Neuron (in vitro differentiated cells): ENCODE measurements around the gene ARMC7.
"Not testable (repeated sequence)": the region's sequence is repeated elsewhere in the genome, so short reads cannot be mapped to it uniquely, and the experiment has no call there.

ENCODE experiments used
- H2AFZ ChIP-seq: one replicate; pipeline ENCODE4 v1.6.1; 2013; ENCODE audit warnings: low read depth, mild to moderate bottlenecking, inconsistent platforms, low read length, moderate library complexity
- H3K27me3 ChIP-seq: one replicate; pipeline ENCODE4 v1.6.1; 2013; ENCODE audit warnings: low read length; ENCODE audit not compliant: insufficient read depth
- H3K36me3 ChIP-seq: one replicate; pipeline ENCODE4 v1.6.1; 2013; ENCODE audit warnings: low read length; ENCODE audit not compliant: insufficient read depth
- H3K4me1 ChIP-seq: one replicate; pipeline ENCODE4 v1.6.1; 2013; ENCODE audit warnings: low read length; ENCODE audit not compliant: insufficient read depth
- H3K4me3 ChIP-seq: 2 replicates; pipeline ENCODE4 v1.5.1; 2013; ENCODE audit warnings: mild to moderate bottlenecking, low read length, moderate library complexity
- H3K9me3 ChIP-seq: one replicate; pipeline ENCODE4 v1.6.1; 2013; ENCODE audit warnings: low read length

Gene ARMC7

GRCh38 chr17:75132018-75133000, 22.5 kb downstream of the ARMC7 start:
- Histone ChIP-seq H2AFZ (peak overlapping the region; percentile 78), H3K4me3 (peak overlapping the region; percentile 83), H3K36me3 (peaks cover 43% of the 10 kb centered on the region)
- not testable (repeated sequence) for H3K27me3 ChIP-seq, H3K4me1 ChIP-seq, H3K9me3 ChIP-seq

GRCh38 chr17:75133001-75133400, 23.2 kb downstream of the ARMC7 start:
- H3K36me3 ChIP-seq: peaks cover 47% of the 10 kb centered on the region

GRCh38 chr17:75133607-75134347, 24.0 kb downstream of the ARMC7 start:
- H2AFZ ChIP-seq, H3K27me3 ChIP-seq, H3K4me1 ChIP-seq, H3K9me3 ChIP-seq, H3K4me3 ChIP-seq: not testable (repeated sequence)
- H3K36me3 ChIP-seq: peaks cover 52% of the 10 kb centered on the region

More at GRCh38 chr17:75133001-75133400, 23.2 kb downstream of the ARMC7 start:
- no peak overlapping the region for H3K4me3 ChIP-seq
- H2AFZ ChIP-seq: no peak overlapping the region
- H3K4me1 ChIP-seq: peaks cover 8% of the 10 kb centered on the region
- H3K9me3 ChIP-seq: no peaks in the 10 kb centered on the region
- no peaks in the 10 kb centered on the region for H3K27me3 ChIP-seq

GRCh38 chr17:75135452-75135851, 25.7 kb downstream of the ARMC7 start:
- Histone ChIP-seq H3K27me3 (no peaks in the 10 kb centered on the region), H3K36me3 (peaks cover 54% of the 10 kb centered on the region), H2AFZ (no peak overlapping the region), H3K4me3 (no peak overlapping the region), H3K4me1 (peaks cover 2% of the 10 kb centered on the region), H3K9me3 (no peaks in the 10 kb centered on the region)

GRCh38 chr17:75135946-75136345, 26.2 kb downstream of the ARMC7 start:
- Histone ChIP-seq H3K4me1 (no peaks in the 10 kb centered on the region), H3K27me3 (no peaks in the 10 kb centered on the region), H3K36me3 (peaks cover 59% of the 10 kb centered on the region), H2AFZ (no peak overlapping the region), H3K4me3 (no peak overlapping the region), H3K9me3 (no peaks in the 10 kb centered on the region)

- not testable (repeated sequence) for H3K27me3 ChIP-seq, H3K4me3 ChIP-seq, H2AFZ ChIP-seq, H3K9me3 ChIP-seq, H3K4me1 ChIP-seq
- H3K36me3 ChIP-seq: peaks cover 75% of the 10 kb centered on the region
Observed at GRCh38 chr17:75137762-75138161, 28.0 kb downstream of the ARMC7 start.

GRCh38 chr17:75138519-75138918, 28.8 kb downstream of the ARMC7 start:
- Histone ChIP-seq H3K27me3 (no peaks in the 10 kb centered on the region), H2AFZ (no peak overlapping the region), H3K9me3 (no peaks in the 10 kb centered on the region), H3K36me3 (peaks cover 82% of the 10 kb centered on the region), H3K4me3 (no peak overlapping the region), H3K4me1 (no peaks in the 10 kb centered on the region)

- H3K36me3 ChIP-seq: peaks cover 93% of the 10 kb centered on the region
- H3K4me1 ChIP-seq: no peaks in the 10 kb centered on the region
- no peaks in the 10 kb centered on the region for H3K9me3 ChIP-seq
- no peak overlapping the region for H2AFZ ChIP-seq
- no peaks in the 10 kb centered on the region for H3K27me3 ChIP-seq
- H3K4me3 ChIP-seq: no peak overlapping the region
Observed at GRCh38 chr17:75142236-75142971, 32.6 kb downstream of the ARMC7 start.

- Histone ChIP-seq H3K36me3 (peaks cover 93% of the 10 kb centered on the region), H3K4me1 (no peaks in the 10 kb centered on the region), H3K4me3 (no peak overlapping the region), H3K27me3 (no peaks in the 10 kb centered on the region), H3K9me3 (no peaks in the 10 kb centered on the region), H2AFZ (no peak overlapping the region)
Observed at GRCh38 chr17:75144816-75145512, 35.2 kb downstream of the ARMC7 start.

GRCh38 chr17:75146592-75146991, 36.8 kb downstream of the ARMC7 start:
- Histone ChIP-seq H3K4me3 (no peak overlapping the region), H3K4me1 (no peaks in the 10 kb centered on the region), H3K27me3 (no peaks in the 10 kb centered on the region), H2AFZ (no peak overlapping the region), H3K9me3 (no peaks in the 10 kb centered on the region), H3K36me3 (peaks cover 80% of the 10 kb centered on the region)

- Histone ChIP-seq H2AFZ (no peak overlapping the region), H3K4me3 (no peak overlapping the region), H3K4me1 (peaks cover 4% of the 10 kb centered on the region), H3K27me3 (no peaks in the 10 kb centered on the region), H3K36me3 (peaks cover 67% of the 10 kb centered on the region), H3K9me3 (no peaks in the 10 kb centered on the region)
Observed at GRCh38 chr17:75147878-75148546, 38.2 kb downstream of the ARMC7 start.

GRCh38 chr17:75151930-75152329, 42.2 kb downstream of the ARMC7 start:
- H3K4me1 ChIP-seq: peaks cover 12% of the 10 kb centered on the region
- no peaks in the 10 kb centered on the region for H3K9me3 ChIP-seq
- peaks cover 29% of the 10 kb centered on the region for H3K36me3 ChIP-seq
- H3K4me3 ChIP-seq: peak overlapping the region; percentile 91
- H3K27me3 ChIP-seq: no peaks in the 10 kb centered on the region
- no peak overlapping the region for H2AFZ ChIP-seq
